Measurements from ENCODE around the gene HDAC1. TPM values are rescaled to one million over a fixed set of nuclear protein-coding genes. Genes with fewer than 3 reads are reported as not detected.

HDAC1 gene
- total and polyA plus RNA-seq, 8 donors: 27.0 to 77.9 (median 31.3) TPM

- H3K4me1 ChIP-seq: peaks cover 0 to 6% (median 4%) of the 10 kb centered on the region in 3 donors
- DNase-seq (peak in 1 of 6 donors; percentile 41), ATAC-seq (no peak), FAIRE-seq (no peak)
- H3K36me3 ChIP-seq: peaks cover 4 to 29% (median 12%) of the 10 kb centered on the region in 3 donors
- H3K9me3 ChIP-seq: no peaks in the 10 kb centered on the region
- 90 to 92% methylated on average over 12 of the region's 12 CpGs for WGBS, 2 donors
- TF ChIP-seq CTCF (IDR thresholded peaks at IDR 0.05): no peak
- no peak overlapping the region for H3K4me3 ChIP-seq
- no peaks in the 10 kb centered on the region for H3K27me3 ChIP-seq
- no peak overlapping the region for H3K27ac ChIP-seq
- intact Hi-C loops (cut with DNase I): no loop called here
These were observed 71.8 kb downstream of the HDAC1 start for GRCh38 chr1:32363713-32364112.

DNA sequence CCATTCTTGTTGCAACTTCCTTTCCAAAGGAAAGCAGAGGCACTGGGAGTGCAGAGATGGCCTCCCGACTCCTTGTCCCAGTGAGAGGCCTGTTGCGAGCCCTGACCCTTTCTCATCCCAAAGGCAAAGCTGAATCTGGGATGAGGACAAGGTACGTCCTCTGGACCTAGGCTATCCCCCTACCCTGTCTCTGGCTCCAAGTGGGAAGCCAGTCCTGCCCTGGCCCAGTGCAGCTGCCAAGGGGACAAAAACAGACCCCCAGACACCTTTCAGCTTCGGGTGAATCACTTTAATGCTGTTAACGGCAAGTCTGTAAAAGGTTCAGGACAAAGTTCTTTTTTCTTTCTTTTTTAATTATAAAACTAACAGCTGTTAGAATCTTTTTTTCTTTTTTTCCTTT lies 73.0 kb downstream of the HDAC1 start:
- H3K36me3 ChIP-seq: peaks cover 4 to 32% (median 13%) of the 10 kb centered on the region in 3 donors
- H3K27me3 ChIP-seq: no peaks in the 10 kb centered on the region
- no peak for TF ChIP-seq CTCF (IDR thresholded peaks at IDR 0.05)
- H3K9me3 ChIP-seq: no peaks in the 10 kb centered on the region
- H3K4me3 ChIP-seq: no peak overlapping the region
- no peak for ATAC-seq
- peaks cover 0 to 6% (median 4%) of the 10 kb centered on the region in 3 donors for H3K4me1 ChIP-seq
- intact Hi-C loops (cut with DNase I): no loop called here
- no peak for FAIRE-seq
- no peak overlapping the region for H3K27ac ChIP-seq
- 86 to 92% methylated on average over 5 of the region's 5 CpGs for WGBS, 2 donors
- peak in 1 of 6 donors; percentile 12 for DNase-seq

DNA sequence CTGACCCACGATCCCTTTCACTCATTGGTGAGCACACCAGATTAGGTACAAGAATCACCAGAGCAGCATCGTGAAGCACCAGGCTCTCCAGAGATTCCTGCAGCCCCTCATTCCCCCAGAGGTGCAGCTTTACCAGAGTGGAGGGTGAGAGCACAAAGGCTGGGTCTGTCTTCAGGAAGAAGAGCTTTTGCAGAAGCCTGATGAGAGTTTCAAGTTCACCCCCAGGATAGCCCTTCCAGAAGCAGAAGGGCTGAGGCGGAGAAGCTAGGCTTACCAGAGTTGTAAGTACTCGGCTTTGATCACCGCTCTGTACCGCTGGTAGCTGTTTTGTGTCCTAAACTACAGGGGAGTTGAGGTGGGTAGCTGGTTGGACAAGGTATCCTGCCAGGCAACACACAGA lies 73.6 kb downstream of the HDAC1 start:
- peaks cover 0 to 6% (median 4%) of the 10 kb centered on the region in 3 donors for H3K4me1 ChIP-seq
- no peak for ATAC-seq
- intact Hi-C loops (cut with DNase I): no loop called here
- no peaks in the 10 kb centered on the region for H3K27me3 ChIP-seq
- no peak for FAIRE-seq
- no peak overlapping the region for H3K27ac ChIP-seq
- no peak for DNase-seq
- WGBS, 2 donors: 88 to 91% methylated on average over 6 of the region's 6 CpGs
- H3K36me3 ChIP-seq: peaks cover 4 to 32% (median 16%) of the 10 kb centered on the region in 3 donors
- H3K9me3 ChIP-seq: no peaks in the 10 kb centered on the region
- H3K4me3 ChIP-seq: no peak overlapping the region
- no peak for TF ChIP-seq CTCF (IDR thresholded peaks at IDR 0.05)

DNA sequence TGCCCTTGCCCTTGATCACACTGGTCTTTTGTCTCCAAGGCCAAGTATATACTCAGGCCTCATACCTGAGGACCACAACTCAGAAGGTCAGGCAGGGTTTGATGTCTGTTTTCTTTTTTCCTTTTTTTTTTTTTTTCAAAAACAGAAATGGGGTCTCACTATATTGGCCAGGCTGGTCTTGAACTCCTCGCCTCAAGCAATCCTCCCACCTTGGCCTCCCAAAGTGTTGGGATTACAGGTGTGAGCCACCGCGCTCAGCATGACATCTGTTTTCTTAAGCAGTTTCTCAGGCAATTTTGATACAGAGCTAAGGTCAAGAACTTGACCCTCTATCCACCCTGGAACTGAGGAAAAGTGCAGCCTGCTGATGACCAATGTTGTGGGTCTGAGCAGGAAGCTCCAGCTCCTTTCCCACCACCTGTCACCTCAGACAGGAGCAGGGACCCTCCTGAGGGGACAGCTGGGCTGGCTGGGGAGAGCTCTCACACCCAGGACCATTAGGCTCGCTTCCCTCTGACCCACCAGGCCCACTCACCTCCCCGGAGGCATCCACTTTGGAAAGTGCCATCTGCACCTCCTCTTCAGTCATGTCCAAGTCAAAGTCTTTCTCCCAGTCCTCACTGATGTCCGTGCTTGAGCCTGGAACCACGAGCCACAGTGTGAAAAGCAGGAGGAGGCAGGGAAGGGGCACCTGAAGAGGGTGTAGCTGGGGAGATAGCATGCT lies 76.2 kb downstream of the HDAC1 start:
- ATAC-seq (no peak), DNase-seq (no peak), FAIRE-seq (no peak)
- intact Hi-C loops (cut with DNase I): no loop called here
- H3K9me3 ChIP-seq: no peaks in the 10 kb centered on the region
- H3K4me1 ChIP-seq: no peaks in the 10 kb centered on the region
- no peaks in the 10 kb centered on the region for H3K27me3 ChIP-seq
- H3K4me3 ChIP-seq: no peak overlapping the region
- WGBS, 2 donors: 94 to 95% methylated on average over 7 of the region's 7 CpGs
- H3K36me3 ChIP-seq: peaks cover 4 to 38% (median 20%) of the 10 kb centered on the region in 3 donors
- no peak for TF ChIP-seq CTCF (IDR thresholded peaks at IDR 0.05)
- no peak overlapping the region for H3K27ac ChIP-seq

GRCh38 chr1:32372149-32372756 lies 80.4 kb downstream of the HDAC1 start:
- intact Hi-C loops (cut with DNase I): no loop called here
- WGBS, 2 donors: 92 to 94% methylated on average over 5 of the region's 5 CpGs
- ATAC-seq (peak in 3 of 4 donors; percentile 7 to 33 (median 29)), DNase-seq (no peak), FAIRE-seq (no peak)
- Histone ChIP-seq H3K27ac (no peak overlapping the region), H3K4me1 (no peaks in the 10 kb centered on the region), H3K9me3 (no peaks in the 10 kb centered on the region), H3K36me3 (peaks cover 2 to 60% (median 33%) of the 10 kb centered on the region in 3 donors), H3K4me3 (no peak overlapping the region), H3K27me3 (no peaks in the 10 kb centered on the region)
- TF ChIP-seq CTCF (IDR thresholded peaks at IDR 0.05): no peak

Measured in pancreas (tissue), 10 donors.